ENCODE measurements around the gene TNC. TPM values are rescaled to one million over a fixed set of nuclear protein-coding genes. Genes with fewer than 3 reads are reported as not detected.

Gene TNC
- total and polyA plus RNA-seq, 8 donors = 3.5 to 265 (median 80.1) TPM

DNA sequence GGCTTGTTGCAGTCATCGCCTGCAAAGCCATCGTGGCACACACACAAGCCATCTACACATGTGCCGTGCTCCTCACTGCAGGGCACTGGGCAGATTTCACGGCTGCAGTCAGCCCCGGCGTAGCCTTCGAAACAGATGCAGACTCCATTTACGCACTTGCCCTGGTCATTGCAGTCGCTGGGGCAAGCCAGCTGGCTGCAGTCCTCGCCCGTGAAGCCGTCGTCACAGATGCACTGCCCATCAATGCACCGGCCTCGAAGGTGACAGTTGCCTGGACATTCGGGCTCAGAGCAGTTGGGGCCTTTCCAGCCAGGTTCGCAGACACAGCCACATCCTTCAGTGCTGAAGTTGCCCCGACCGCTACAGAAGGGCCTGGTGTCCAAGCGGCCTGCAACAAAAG is 31.1 kb downstream of the TNC start:
- H3K4me3 ChIP-seq = no peak overlapping the region
- intact Hi-C loops (cut with DNase I; ENCODE audit: low total_unique reads) = no loop called here
- no peaks in the 10 kb centered on the region for H3K4me1 ChIP-seq
- H3K27ac ChIP-seq = no peak overlapping the region
- peaks cover 0 to 62% (median 29%) of the 10 kb centered on the region in 4 donors for H3K36me3 ChIP-seq
- no peaks in the 10 kb centered on the region for H3K27me3 ChIP-seq
- TF ChIP-seq EP300 (IDR thresholded peaks at IDR 0.05) (no peak), POLR2A (IDR thresholded peaks at IDR 0.05) (no peak), POLR2AphosphoS5 (IDR thresholded peaks at IDR 0.05) (no peak)
- TF ChIP-seq, protein P1, sequence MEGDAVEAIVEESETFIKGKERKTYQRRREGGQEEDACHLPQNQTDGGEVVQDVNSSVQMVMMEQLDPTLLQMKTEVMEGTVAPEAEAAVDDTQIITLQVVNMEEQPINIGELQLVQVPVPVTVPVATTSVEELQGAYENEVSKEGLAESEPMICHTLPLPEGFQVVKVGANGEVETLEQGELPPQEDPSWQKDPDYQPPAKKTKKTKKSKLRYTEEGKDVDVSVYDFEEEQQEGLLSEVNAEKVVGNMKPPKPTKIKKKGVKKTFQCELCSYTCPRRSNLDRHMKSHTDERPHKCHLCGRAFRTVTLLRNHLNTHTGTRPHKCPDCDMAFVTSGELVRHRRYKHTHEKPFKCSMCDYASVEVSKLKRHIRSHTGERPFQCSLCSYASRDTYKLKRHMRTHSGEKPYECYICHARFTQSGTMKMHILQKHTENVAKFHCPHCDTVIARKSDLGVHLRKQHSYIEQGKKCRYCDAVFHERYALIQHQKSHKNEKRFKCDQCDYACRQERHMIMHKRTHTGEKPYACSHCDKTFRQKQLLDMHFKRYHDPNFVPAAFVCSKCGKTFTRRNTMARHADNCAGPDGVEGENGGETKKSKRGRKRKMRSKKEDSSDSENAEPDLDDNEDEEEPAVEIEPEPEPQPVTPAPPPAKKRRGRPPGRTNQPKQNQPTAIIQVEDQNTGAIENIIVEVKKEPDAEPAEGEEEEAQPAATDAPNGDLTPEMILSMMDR (IDR thresholded peaks at IDR 0.05) = no peak
- no peaks in the 10 kb centered on the region for H3K9me3 ChIP-seq
- DNase-seq = no peak
- 95 to 97% (median 96%) methylated on average over 17 to 20 of the region's 20 CpGs for whole genome bisulfite sequencing, 5 donors

DNA sequence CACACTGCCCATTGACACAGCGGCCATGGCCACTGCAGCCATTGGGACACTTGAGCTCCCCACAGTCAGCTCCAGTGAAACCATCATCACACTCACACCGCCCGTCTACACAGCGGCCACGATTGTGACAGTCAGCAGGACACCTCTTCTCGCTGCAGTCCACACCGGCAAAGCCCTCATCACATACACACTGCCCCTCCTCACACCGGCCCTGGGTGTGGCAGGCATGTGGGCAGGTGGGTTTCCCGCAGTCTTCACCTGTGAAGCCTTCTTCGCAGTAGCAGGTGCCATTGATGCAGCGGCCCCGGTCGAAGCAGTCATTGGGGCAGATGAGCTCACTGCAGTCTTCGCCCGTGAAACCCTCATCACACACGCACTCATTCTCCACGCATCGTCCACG is 31.5 kb downstream of the TNC start:
- intact Hi-C loops (cut with DNase I; ENCODE audit: low total_unique reads) = no loop called here
- H3K36me3 ChIP-seq = peaks cover 0 to 66% (median 31%) of the 10 kb centered on the region in 4 donors
- no peak overlapping the region for H3K27ac ChIP-seq

DNA sequence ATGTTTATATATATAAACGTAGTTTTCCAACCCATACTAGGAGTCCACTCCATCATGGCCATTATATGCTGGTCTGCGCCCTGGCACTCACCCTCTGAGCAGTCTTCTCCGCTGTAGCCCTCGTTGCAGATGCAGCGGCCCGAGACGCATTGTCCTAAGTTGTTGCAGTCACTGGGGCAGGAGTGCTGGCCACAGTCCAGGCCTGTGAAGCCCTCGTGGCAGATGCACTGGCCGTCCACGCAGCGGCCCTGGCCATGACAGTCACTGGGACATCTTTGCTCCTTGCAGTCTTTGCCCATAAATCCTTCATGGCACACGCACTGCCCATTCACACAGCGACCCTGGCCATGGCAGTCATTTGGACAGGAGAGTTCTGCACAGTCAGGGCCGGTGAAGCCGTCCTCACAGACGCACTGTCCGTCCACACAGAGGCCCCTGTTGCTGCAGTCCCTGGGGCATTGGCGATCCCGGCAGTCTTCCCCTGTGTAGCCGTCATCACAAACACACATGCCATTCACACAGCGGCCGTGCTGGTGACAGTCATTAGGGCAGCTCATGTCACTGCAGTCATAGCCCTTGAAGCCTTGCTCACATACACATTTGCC is 32.1 kb downstream of the TNC start:
- WGBS, 5 donors = 89 to 94% (median 92%) methylated on average over 20 to 22 of the region's 22 CpGs
- Histone ChIP-seq H3K27ac (no peak overlapping the region), H3K36me3 (peaks cover 0 to 68% (median 32%) of the 10 kb centered on the region in 4 donors), H3K27me3 (no peaks in the 10 kb centered on the region), H3K4me1 (no peaks in the 10 kb centered on the region), H3K9me3 (no peaks in the 10 kb centered on the region), H3K4me3 (no peak overlapping the region)
- intact Hi-C loops (cut with DNase I; ENCODE audit: low total_unique reads) = no loop called here
- TF ChIP-seq, protein P1 (IDR thresholded peaks at IDR 0.05) = no peak
- TF ChIP-seq POLR2A (IDR thresholded peaks at IDR 0.05) (no peak), EP300 (IDR thresholded peaks at IDR 0.05) (no peak), POLR2AphosphoS5 (IDR thresholded peaks at IDR 0.05) (no peak)
- DNase-seq = no peak

More for the DNA sequence above, 31.5 kb downstream of the TNC start:
- Histone ChIP-seq H3K4me3 (no peak overlapping the region), H3K27me3 (no peaks in the 10 kb centered on the region), H3K9me3 (no peaks in the 10 kb centered on the region), H3K4me1 (no peaks in the 10 kb centered on the region)
- TF ChIP-seq, protein P1 (IDR thresholded peaks at IDR 0.05) = no peak
- no peak for TF ChIP-seq POLR2A (IDR thresholded peaks at IDR 0.05)
- TF ChIP-seq POLR2AphosphoS5 (IDR thresholded peaks at IDR 0.05) = no peak
- TF ChIP-seq EP300 (IDR thresholded peaks at IDR 0.05) = no peak
- 95 to 98% (median 96%) methylated on average over 18 to 19 of the region's 19 CpGs for WGBS, 5 donors
- DNase-seq = no peak

DNA sequence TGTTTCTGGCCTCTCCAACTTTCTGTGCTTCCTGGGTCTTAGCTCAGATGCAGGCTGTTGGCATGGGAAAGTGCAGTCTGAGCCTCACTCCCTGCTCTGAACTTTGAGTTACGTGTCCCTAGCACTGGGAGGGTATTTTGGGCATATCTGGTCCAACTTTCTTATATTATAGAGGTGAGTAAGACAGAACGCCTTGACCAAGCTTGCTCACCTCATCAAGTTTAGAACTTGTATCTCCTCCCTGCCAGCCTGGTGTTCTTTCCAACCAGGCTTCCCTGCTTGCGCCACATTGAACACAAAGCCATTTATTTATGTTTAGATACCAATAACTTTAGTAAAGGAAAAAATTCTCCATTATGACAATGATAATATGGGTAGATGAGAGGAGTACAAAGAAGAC is 33.2 kb downstream of the TNC start:
- TF ChIP-seq POLR2AphosphoS5 (IDR thresholded peaks at IDR 0.05) (no peak), EP300 (IDR thresholded peaks at IDR 0.05) (no peak), POLR2A (IDR thresholded peaks at IDR 0.05) (no peak)
- TF ChIP-seq, protein P1 (IDR thresholded peaks at IDR 0.05) = no peak
- peaks cover 0 to 7% (median 0%) of the 10 kb centered on the region in 4 donors for H3K4me1 ChIP-seq
- 81 to 93% (median 92%) methylated on average over 3 of the region's 3 CpGs for WGBS, 5 donors
- intact Hi-C loops (cut with DNase I; ENCODE audit: low total_unique reads) = no loop called here
- no peak overlapping the region for H3K27ac ChIP-seq
- no peak overlapping the region for H3K4me3 ChIP-seq
- no peaks in the 10 kb centered on the region for H3K27me3 ChIP-seq
- H3K36me3 ChIP-seq = peaks cover 0 to 60% (median 28%) of the 10 kb centered on the region in 4 donors
- DNase-seq = no peak
- H3K9me3 ChIP-seq = no peaks in the 10 kb centered on the region

Measured in stomach (tissue), 9 donors.